Measurements from ENCODE around the gene HS3ST2.

HS3ST2 gene

GRCh38 chr16:22813948-22814710 is at the start of gene HS3ST2:
TSS of gene HS3ST2 (plus strand) at chr16:22814162. CDS start at chr16:22814611, 449 bp downstream.
- DNase-seq (ENCODE audit: low read depth in 2 of 2): no peak

- DNase-seq (ENCODE audit: low read depth in 2 of 2): no peak
Observed at GRCh38 chr16:22764662-22765327, 49.2 kb upstream of the HS3ST2 start.

- no peak for DNase-seq (ENCODE audit: low read depth in 2 of 2)
Observed at GRCh38 chr16:22765479-22765878, 48.5 kb upstream of the HS3ST2 start.

DNA sequence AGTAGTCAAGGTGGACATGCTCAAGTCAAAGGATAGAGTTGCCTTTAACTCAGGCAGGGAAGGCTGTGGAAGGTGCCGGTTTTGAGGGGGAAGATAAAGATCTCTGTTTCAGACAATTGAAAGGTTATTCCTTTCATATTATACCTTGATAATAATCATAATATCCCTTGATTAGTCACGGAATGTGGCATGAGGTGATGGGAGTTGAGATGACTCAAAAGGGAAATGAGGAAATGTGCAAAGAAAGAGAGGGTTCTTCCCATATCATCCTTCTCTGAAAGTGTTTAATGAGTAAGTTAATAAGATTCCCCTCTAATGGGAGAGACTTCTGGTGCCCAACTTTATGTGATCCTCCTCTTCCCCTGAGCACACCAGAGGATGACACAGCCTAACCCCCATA is 43.1 kb upstream of the HS3ST2 start:
- no peak for DNase-seq (ENCODE audit: low read depth in 2 of 2)

DNA sequence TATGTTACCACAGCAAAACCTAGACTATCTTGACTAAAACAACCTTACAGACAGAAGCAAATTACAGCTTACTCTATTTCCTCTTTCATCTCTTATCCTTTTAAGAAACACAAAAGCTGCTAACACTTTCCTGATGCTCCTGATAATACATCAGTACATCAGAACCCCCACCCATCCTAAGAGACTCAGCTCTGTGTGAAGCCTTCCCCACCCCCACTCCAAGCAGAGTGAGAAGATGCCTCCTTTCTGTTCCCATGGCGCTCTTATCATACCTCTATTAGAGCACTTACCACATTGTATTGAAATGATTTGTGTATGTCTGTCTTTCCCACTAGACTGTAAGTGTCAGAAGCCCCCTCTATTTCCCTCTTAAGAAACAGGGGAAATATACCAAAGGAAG is 42.4 kb upstream of the HS3ST2 start:
- DNase-seq (ENCODE audit: low read depth in 2 of 2): no peak

DNA sequence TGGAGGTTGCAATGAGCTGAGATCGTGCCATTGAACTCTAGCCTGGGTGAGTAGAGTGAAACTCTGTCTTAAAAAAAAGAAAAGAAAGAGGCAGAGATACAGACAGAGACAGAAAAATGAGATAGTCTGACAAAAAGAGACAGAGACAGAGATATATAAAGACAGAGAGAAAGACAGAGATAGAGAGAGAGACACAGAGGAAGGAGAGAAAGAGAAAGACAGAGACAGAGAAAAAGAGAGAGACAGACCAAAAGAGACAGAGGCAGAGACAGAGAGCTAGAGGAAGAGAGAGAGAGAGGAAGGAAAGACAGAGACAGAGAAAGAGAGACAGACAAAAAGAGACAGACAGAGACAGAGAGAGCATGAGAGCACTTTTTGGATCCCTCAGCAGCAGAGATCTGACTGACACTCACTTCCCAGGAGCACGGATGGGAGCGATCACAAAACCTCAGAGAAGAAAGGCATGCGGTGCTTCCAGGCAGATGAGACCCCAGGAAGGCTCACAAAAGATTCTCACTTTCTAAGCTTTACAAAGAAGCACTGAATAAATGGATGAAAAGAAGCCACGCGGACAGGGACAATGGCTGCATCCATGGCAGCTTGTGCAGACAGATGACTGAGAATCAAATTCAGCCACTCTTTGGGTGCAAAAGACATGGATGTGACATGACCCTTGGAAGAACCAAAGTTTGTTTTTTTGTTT is 38.6 kb upstream of the HS3ST2 start:
- no peak for DNase-seq (ENCODE audit: low read depth in 2 of 2)

- no peak for DNase-seq (ENCODE audit: low read depth in 2 of 2)
Observed at GRCh38 chr16:22781480-22781879, 32.5 kb upstream of the HS3ST2 start.

GRCh38 chr16:22782314-22782713 is 31.6 kb upstream of the HS3ST2 start:
- no peak for DNase-seq (ENCODE audit: low read depth in 2 of 2)

- DNase-seq (ENCODE audit: low read depth in 2 of 2): no peak
Observed at GRCh38 chr16:22784690-22785214, 29.2 kb upstream of the HS3ST2 start.

DNA sequence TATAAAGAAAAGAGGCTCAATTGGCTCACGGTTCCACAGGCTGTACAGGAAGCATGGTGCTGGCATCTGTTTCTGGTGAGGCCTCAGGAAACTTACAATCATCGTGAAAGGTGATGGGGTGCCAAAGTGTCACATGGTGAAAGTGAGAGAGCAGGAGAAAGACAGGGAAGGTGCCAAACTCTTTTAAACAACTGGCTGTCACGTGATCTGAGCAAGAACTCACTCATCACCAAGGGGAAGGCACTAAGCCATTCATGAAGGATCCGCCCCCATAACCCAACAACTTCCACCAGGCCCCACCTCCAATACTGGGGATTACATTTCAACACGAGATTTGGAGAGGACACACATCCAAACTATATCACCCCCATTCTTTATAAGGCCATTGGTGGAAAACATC is 28.4 kb upstream of the HS3ST2 start:
- no peak for DNase-seq (ENCODE audit: low read depth in 2 of 2)

- no peak for DNase-seq (ENCODE audit: low read depth in 2 of 2)
Observed at GRCh38 chr16:22786284-22786683, 27.7 kb upstream of the HS3ST2 start.

- no peak for DNase-seq (ENCODE audit: low read depth in 2 of 2)
Observed at GRCh38 chr16:22786691-22787090, 27.3 kb upstream of the HS3ST2 start.

- DNase-seq (ENCODE audit: low read depth in 2 of 2): no peak
Observed at GRCh38 chr16:22787466-22788192, 26.3 kb upstream of the HS3ST2 start.

- no peak for DNase-seq (ENCODE audit: low read depth in 2 of 2)
Observed at GRCh38 chr16:22788193-22788530, 25.8 kb upstream of the HS3ST2 start.

DNA sequence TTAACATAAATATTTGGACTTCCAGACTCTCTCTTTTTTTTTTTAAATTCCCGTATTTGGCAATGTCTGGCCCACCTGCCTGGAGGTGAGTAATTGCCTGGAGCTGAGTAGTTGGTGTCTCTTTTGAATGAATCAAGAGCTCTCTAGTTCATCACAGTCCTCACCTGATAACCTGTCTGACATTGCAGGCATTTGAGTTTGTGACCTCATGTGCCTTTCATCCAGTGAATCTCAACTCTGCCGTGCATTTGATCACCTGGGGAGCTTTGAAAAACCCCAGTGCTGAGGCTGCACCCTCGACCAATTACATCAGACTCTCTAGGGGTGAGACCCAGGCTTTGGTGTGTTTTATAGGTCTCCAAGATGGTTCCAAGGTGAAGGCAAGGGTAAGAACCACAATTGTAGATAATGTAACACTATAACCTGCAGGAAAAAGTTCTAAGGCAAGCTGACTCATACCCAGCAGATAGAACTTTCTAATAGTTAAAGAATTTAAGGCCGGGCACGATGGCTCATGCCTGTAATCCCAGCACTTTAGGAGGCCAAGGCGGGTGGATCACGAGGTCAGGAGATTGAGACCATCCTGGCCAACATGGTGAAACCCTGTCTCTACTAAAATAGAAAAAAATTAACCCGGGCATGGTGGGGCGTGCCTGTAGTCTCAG is 24.5 kb upstream of the HS3ST2 start:
- DNase-seq (ENCODE audit: low read depth in 2 of 2): no peak

- DNase-seq (ENCODE audit: low read depth in 2 of 2): no peak
Observed at GRCh38 chr16:22797551-22797950, 16.4 kb upstream of the HS3ST2 start.

DNA sequence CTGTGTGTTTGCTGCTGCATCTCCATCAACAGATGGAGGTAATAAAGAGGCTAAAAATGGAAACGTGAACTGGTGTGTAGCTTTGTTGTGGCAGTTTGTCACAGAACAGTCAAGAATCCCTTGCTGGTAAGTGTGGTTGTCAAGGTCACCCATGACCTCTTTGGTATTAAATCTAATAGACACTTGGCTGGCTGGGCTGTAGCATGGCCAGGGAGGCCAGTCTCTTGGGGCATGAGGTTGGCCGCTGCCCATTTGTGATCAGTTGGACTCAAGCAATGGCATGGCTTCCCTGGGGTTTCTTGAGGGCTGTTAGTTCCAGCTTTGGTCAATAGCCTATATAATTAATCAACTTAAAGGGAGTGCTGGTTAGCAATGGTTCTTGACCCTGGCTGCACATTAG is 14.8 kb upstream of the HS3ST2 start:
- DNase-seq (ENCODE audit: low read depth in 2 of 2): no peak

DNA sequence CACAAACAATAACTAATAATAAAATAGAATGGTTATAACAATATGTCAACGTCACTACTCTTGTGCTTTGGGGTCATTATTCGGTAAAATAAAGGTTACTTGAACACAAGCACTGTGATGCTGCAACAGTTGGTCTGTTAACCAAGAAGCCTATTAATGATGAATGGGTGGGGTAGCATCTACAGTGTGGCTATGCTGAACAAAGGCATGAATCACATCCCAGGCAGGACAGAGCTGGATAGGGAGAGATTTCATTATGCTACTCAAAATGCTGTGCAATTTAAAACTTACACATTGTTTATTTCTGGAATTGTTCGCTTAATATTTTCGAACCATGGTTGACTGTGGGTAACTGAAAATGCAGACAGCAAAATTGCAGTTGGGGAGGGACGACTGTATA is 9.1 kb upstream of the HS3ST2 start:
- DNase-seq (ENCODE audit: low read depth in 2 of 2): no peak

GRCh38 chr16:22805326-22805725 is 8.6 kb upstream of the HS3ST2 start:
- no peak for DNase-seq (ENCODE audit: low read depth in 2 of 2)

GRCh38 chr16:22806811-22807210 is 7.2 kb upstream of the HS3ST2 start:
- no peak for DNase-seq (ENCODE audit: low read depth in 2 of 2)

DNA sequence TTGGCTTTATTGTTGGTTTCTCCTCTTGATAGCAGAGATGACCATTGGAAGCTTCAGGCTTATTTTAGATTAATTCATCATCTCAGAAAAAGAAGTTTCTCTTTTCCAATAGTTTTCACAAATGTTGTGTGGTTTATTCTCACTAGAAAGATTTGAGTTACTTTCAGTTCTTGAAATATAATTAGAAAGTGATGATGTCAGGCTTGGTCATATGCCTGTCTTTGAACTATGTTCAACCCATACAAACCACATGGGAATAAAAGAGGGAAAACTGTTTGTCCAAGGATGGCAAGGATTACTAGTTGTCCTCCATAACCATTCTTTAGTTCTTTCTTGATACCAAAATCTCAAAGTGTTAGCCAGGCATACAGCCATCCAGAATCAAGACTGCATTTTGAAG is 3.7 kb upstream of the HS3ST2 start:
- no peak for DNase-seq (ENCODE audit: low read depth in 2 of 2)
